Tibial nerve (tissue), 4 donors: ENCODE measurements around the gene BIRC6. TPM values are rescaled to one million over a fixed set of nuclear protein-coding genes. Genes with fewer than 3 reads are reported as not detected.
"Not testable (repeated sequence)": the region's sequence is repeated elsewhere in the genome, so short reads cannot be mapped to it uniquely, and the experiment has no call there.

Source experiments
- DNase-seq, 2 donors: peaks; one replicate each; pipeline ENCODE4 v3.0.0-alpha.2; 2019; ENCODE audit warnings: low spot score in 2 of 2
- H3K27ac ChIP-seq, 4 donors: fragments of 200-600 bp; sonication (generic) in 3 of 4; one replicate each; pipeline ENCODE4 v1.5.1; 2017 to 2019; ENCODE audit warnings: mild to moderate bottlenecking in 1 of 4
- H3K27me3 ChIP-seq, 2 donors: fragments of 200-600 bp; sonication (generic) in 1 of 2; one replicate each; pipeline versions ENCODE4 v1.5.1 to v1.6.0; 2017 to 2019
- H3K36me3 ChIP-seq, 3 donors: fragments of 200-600 bp; sonication (generic); one replicate each; pipeline ENCODE4 v1.5.1; 2018 to 2019
- H3K4me1 ChIP-seq, 4 donors: fragments of 200-600 bp; sonication (generic) in 3 of 4; one replicate each; pipeline ENCODE4 v1.5.1; 2017 to 2019
- H3K4me3 ChIP-seq, 4 donors: fragments of 200-600 bp; sonication (generic) in 3 of 4; one replicate each; pipeline ENCODE4 v1.5.1; 2017 to 2019; ENCODE audit warnings: mild to moderate bottlenecking in 1 of 4, moderate library complexity in 1 of 4
- H3K9me3 ChIP-seq, 4 donors: fragments of 200-600 bp; sonication (generic) in 3 of 4; one replicate each; pipeline ENCODE4 v1.5.1; 2017 to 2019
- CTCF ChIP-seq, 5 experiments: fragments of 200-600 bp in 3 of 5; fragments of 450-650 bp in 2 of 5; sonication (generic) in 3 of 5; IDR thresholded peaks; one replicate each; pipeline ENCODE4 v1.5.1; 2016 to 2019; ENCODE audit warnings: antibody characterized with exemption in 5 of 5, mild to moderate bottlenecking in 3 of 5, moderate library complexity in 2 of 5
- EP300 ChIP-seq, 2 donors: sonication (generic); formaldehyde crosslinking; IDR thresholded peaks; one replicate each; pipeline ENCODE4 v1.6.1; 2017; ENCODE audit warnings: antibody characterized with exemption in 2 of 2, mild to moderate bottlenecking in 1 of 2
- POLR2A ChIP-seq, 2 donors: fragments of 450-650 bp; IDR thresholded peaks; one replicate each; pipeline ENCODE4 v1.6.1; 2017; ENCODE audit warnings: antibody characterized with exemption in 2 of 2, mild to moderate bottlenecking in 2 of 2, moderate library complexity in 2 of 2
- WGBS, 2 donors: methylation state at CpG; one replicate each; pipeline ENCODE4 v1.1.5; 2018; 5-methylcytosine and 5-hydroxymethylcytosine counted together
- total RNA-seq, 4 donors: library from RNA; depleted of rRNA; stranded (reverse); fragments of >200 nt; gene quantifications; one replicate each; pipeline ENCODE4 v1.1.0, GENCODE V29; 2016

BIRC6 gene
- total RNA-seq, 4 donors from 2014 or later: 87.5 to 154 (median 124) TPM

- no peak for DNase-seq
- Histone ChIP-seq H3K27me3 (no peaks in the 10 kb centered on the region), H3K27ac (no peak overlapping the region), H3K4me3 (no peak overlapping the region), H3K4me1 (peaks cover 0 to 22% (median 10%) of the 10 kb centered on the region in 4 donors), H3K9me3 (no peaks in the 10 kb centered on the region), H3K36me3 (peaks cover 0 to 64% (median 10%) of the 10 kb centered on the region in 3 donors)
- TF ChIP-seq EP300 (IDR thresholded peaks at IDR 0.05) (no peak), CTCF (IDR thresholded peaks at IDR 0.05) (no peak), POLR2A (IDR thresholded peaks at IDR 0.05) (no peak)
- WGBS, 2 donors: 81 to 90% methylated on average over 5 of the region's 5 CpGs
Observed at GRCh38 chr2:32632089-32632488, 275.3 kb downstream of the BIRC6 start.

GRCh38 chr2:32633040-32633439 is 276.2 kb downstream of the BIRC6 start:
- Histone ChIP-seq H3K36me3 (peaks cover 0 to 74% (median 10%) of the 10 kb centered on the region in 3 donors), H3K4me1 (peaks cover 0 to 19% (median 10%) of the 10 kb centered on the region in 4 donors), H3K27ac (no peak overlapping the region), H3K27me3 (no peaks in the 10 kb centered on the region), H3K9me3 (no peaks in the 10 kb centered on the region), H3K4me3 (no peak overlapping the region)
- no peak for DNase-seq
- TF ChIP-seq POLR2A (IDR thresholded peaks at IDR 0.05): no peak
- no peak for TF ChIP-seq CTCF (IDR thresholded peaks at IDR 0.05)
- TF ChIP-seq EP300 (IDR thresholded peaks at IDR 0.05): no peak
- WGBS, 2 donors: 88 to 94% methylated on average over 3 of the region's 3 CpGs

- H3K9me3 ChIP-seq, H3K27ac ChIP-seq, DNase-seq, H3K4me3 ChIP-seq, H3K27me3 ChIP-seq, H3K4me1 ChIP-seq: not testable (repeated sequence)
- 96 to 97% methylated on average over 5 of the region's 5 CpGs for WGBS, 2 donors
- H3K36me3 ChIP-seq: peaks cover 0 to 99% (median 0%) of the 10 kb centered on the region in 3 donors
Observed at GRCh38 chr2:32638548-32638947, 281.7 kb downstream of the BIRC6 start.

GRCh38 chr2:32641180-32641579 is 284.4 kb downstream of the BIRC6 start:
- Histone ChIP-seq H3K4me1 (no peaks in the 10 kb centered on the region), H3K36me3 (peaks cover 0 to 98% (median 0%) of the 10 kb centered on the region in 3 donors), H3K27ac (no peak overlapping the region), H3K9me3 (no peaks in the 10 kb centered on the region), H3K27me3 (no peaks in the 10 kb centered on the region), H3K4me3 (no peak overlapping the region)
- TF ChIP-seq POLR2A (IDR thresholded peaks at IDR 0.05): no peak
- no peak for TF ChIP-seq CTCF (IDR thresholded peaks at IDR 0.05)
- no peak for TF ChIP-seq EP300 (IDR thresholded peaks at IDR 0.05)
- no peak for DNase-seq
- 95 to 100% methylated on average over 5 of the region's 5 CpGs for WGBS, 2 donors

GRCh38 chr2:32647180-32647651 is 290.4 kb downstream of the BIRC6 start:
- no peak overlapping the region for H3K4me3 ChIP-seq
- no peak overlapping the region for H3K27ac ChIP-seq
- H3K4me1 ChIP-seq: peaks cover 0 to 1% (median 0%) of the 10 kb centered on the region in 4 donors
- no peaks in the 10 kb centered on the region for H3K9me3 ChIP-seq
- TF ChIP-seq CTCF (IDR thresholded peaks at IDR 0.05): no peak
- TF ChIP-seq POLR2A (IDR thresholded peaks at IDR 0.05): no peak
- DNase-seq: no peak
- peaks cover 0 to 74% (median 0%) of the 10 kb centered on the region in 3 donors for H3K36me3 ChIP-seq
- no peaks in the 10 kb centered on the region for H3K27me3 ChIP-seq
- whole genome bisulfite sequencing, 2 donors: 66 to 74% methylated on average over 5 of the region's 5 CpGs
